ENCODE results near the gene VSTM2B. TPM values are rescaled to one million over a fixed set of nuclear protein-coding genes. Genes with fewer than 3 reads are reported as not detected.

VSTM2B gene
- total and polyA plus RNA-seq, 2 of the 13 experiments (the other 11 are each of a cell fraction or from before 2014, with no cell fraction given): not detected

GRCh38 chr19:29510701-29511265 is 15.0 kb upstream of the VSTM2B start:
- ChIA-PET CTCF (ENCODE audit: low intra/inter-chr PET ratio, low total read pairs) (no interaction called here), POLR2A (no interaction called here)

GRCh38 chr19:29511768-29512167 is 14.0 kb upstream of the VSTM2B start:
- POLR2A ChIA-PET: no interaction called here
- in situ Hi-C loops (cut with HindIII; ENCODE audit: extremely low pct_ligation_motif_present, low pct_unique_long_range_greater_than_20kb) (no loop called here), intact Hi-C loops (cut with micrococcal nuclease; ENCODE audit: unreplicated experiment) (no loop called here)
- Histone ChIP-seq H3K79me2 (ENCODE audit: insufficient read depth, low read length) (no peaks in the 10 kb centered on the region), H3K9me3 (ENCODE audit: low read length) (no peaks in the 10 kb centered on the region), H3K9ac (ENCODE audit: insufficient read depth, low read depth, low read length) (no peak overlapping the region), H3K4me2 (ENCODE audit: low read depth, low read length) (no peak overlapping the region), H2AFZ (ENCODE audit: low read length) (no peak overlapping the region), H3K36me3 (replicated peaks in 1 of 2; ENCODE audit: control insufficient read depth in 1 of 2, insufficient read depth in 2 of 2, low read length in 2 of 2) (no peaks in the 10 kb centered on the region), H4K20me1 (ENCODE audit: insufficient read depth, low read length) (no peaks in the 10 kb centered on the region), H3K27me3 (ENCODE audit: control insufficient read depth in 1 of 2, insufficient read depth in 2 of 2, low read length in 2 of 2) (peaks cover 5 to 17% of the 10 kb centered on the region in 2 experiments; a peak in 2 of 5 replicates), H3K4me3 (replicated peaks in 1 of 3; ENCODE audit: insufficient read depth in 1 of 3, low read depth in 2 of 3, low read length in 3 of 3) (no peak overlapping the region), H3K4me1 (ENCODE audit: insufficient read depth, low read length) (no peaks in the 10 kb centered on the region), H3K27ac (ENCODE audit: extremely low read length, insufficient read depth, low read length) (no peak overlapping the region)
- WGBS (ENCODE audit: low lambda C conversion rate): 3% methylated on average over 3 of the region's 3 CpGs
- ATAC-seq (no peak), DNase-seq (ENCODE audit: low spot score) (no peak), FAIRE-seq (no peak)
- CTCF ChIA-PET (ENCODE audit: low intra/inter-chr PET ratio, low total read pairs): no interaction called here
- no TSS peak for BruUV-seq (replicated peaks)
- TF ChIP-seq ZSCAN31 (CRISPR knock-in tag; IDR thresholded peaks at IDR 0.05; ENCODE audit: low read depth): no peak
- no peak for TF ChIP-seq HNRNPK (IDR thresholded peaks at IDR 0.05; ENCODE audit: low read depth, low read length, poor library complexity, severe bottlenecking)
- no peak for TF ChIP-seq ZNF234 (CRISPR knock-in tag; conservative IDR thresholded peaks at IDR 0.05)
- no peak for TF ChIP-seq ZNF432 (CRISPR knock-in tag; IDR thresholded peaks at IDR 0.05; ENCODE audit: borderline replicate concordance)
- TF ChIP-seq JUN (CRISPR knock-in tag; IDR thresholded peaks at IDR 0.05): no peak
- no peak for TF ChIP-seq E2F5 (CRISPR knock-in tag; conservative IDR thresholded peaks at IDR 0.05)
- TF ChIP-seq ZNF382 (CRISPR knock-in tag; IDR thresholded peaks at IDR 0.05; ENCODE audit: borderline replicate concordance): no peak
- TF ChIP-seq TARDBP (CRISPR knock-in tag; IDR thresholded peaks at IDR 0.05): no peak
- no peak for TF ChIP-seq ZMYM2 (CRISPR knock-in tag; IDR thresholded peaks at IDR 0.05)
- no peak for TF ChIP-seq ZFP41 (CRISPR knock-in tag; IDR thresholded peaks at IDR 0.05; ENCODE audit: borderline replicate concordance)
- no peak for TF ChIP-seq ZNF550 (CRISPR knock-in tag; IDR thresholded peaks at IDR 0.05; ENCODE audit: borderline replicate concordance)

More at GRCh38 chr19:29510701-29511265, 15.0 kb upstream of the VSTM2B start:
- no peak overlapping the region for H2AFZ ChIP-seq (ENCODE audit: low read length)
- no peak overlapping the region for H3K9ac ChIP-seq (ENCODE audit: insufficient read depth, low read depth, low read length)
- in situ Hi-C loops (cut with HindIII; ENCODE audit: extremely low pct_ligation_motif_present, low pct_unique_long_range_greater_than_20kb) (no loop called here), intact Hi-C loops (cut with micrococcal nuclease; ENCODE audit: unreplicated experiment) (no loop called here)
- DNase-seq (ENCODE audit: low spot score) (no peak), ATAC-seq (no peak), FAIRE-seq (no peak)
- no peak overlapping the region for H3K4me2 ChIP-seq (ENCODE audit: low read depth, low read length)
- H3K36me3 ChIP-seq (replicated peaks in 1 of 2; ENCODE audit: control insufficient read depth in 1 of 2, insufficient read depth in 2 of 2, low read length in 2 of 2): no peaks in the 10 kb centered on the region
- H3K9me3 ChIP-seq (ENCODE audit: low read length): no peaks in the 10 kb centered on the region
- H3K27ac ChIP-seq (ENCODE audit: extremely low read length, insufficient read depth, low read length): no peak overlapping the region
- H3K79me2 ChIP-seq (ENCODE audit: insufficient read depth, low read length): no peaks in the 10 kb centered on the region
- WGBS (ENCODE audit: low lambda C conversion rate): no CpG with 5 or more reads among the region's 9 CpGs
- H3K27me3 ChIP-seq (ENCODE audit: control insufficient read depth in 1 of 2, insufficient read depth in 2 of 2, low read length in 2 of 2): peaks cover 5 to 14% of the 10 kb centered on the region in 2 experiments; a peak in 2 of 5 replicates
- H4K20me1 ChIP-seq (ENCODE audit: insufficient read depth, low read length): no peaks in the 10 kb centered on the region
- BruUV-seq (replicated peaks): no TSS peak
- no peak overlapping the region for H3K4me3 ChIP-seq (replicated peaks in 1 of 3; ENCODE audit: insufficient read depth in 1 of 3, low read depth in 2 of 3, low read length in 3 of 3)
- H3K4me1 ChIP-seq (ENCODE audit: insufficient read depth, low read length): no peaks in the 10 kb centered on the region
- TF ChIP-seq ZNF232 (CRISPR knock-in tag; IDR thresholded peaks at IDR 0.05; ENCODE audit: borderline replicate concordance) (no peak), EP300 (IDR thresholded peaks at IDR 0.05; ENCODE audit: low read depth in 2 of 2, low read length in 2 of 2) (no peak), EP300 (CRISPR knock-in tag; IDR thresholded peaks at IDR 0.05; ENCODE audit: borderline replicate concordance) (no peak), HOXA9 (CRISPR knock-in tag; IDR thresholded peaks at IDR 0.05; ENCODE audit: borderline replicate concordance) (no peak), ZBTB43 (CRISPR knock-in tag; conservative IDR thresholded peaks at IDR 0.05) (no peak), FLYWCH1 (CRISPR knock-in tag; IDR thresholded peaks at IDR 0.05) (no peak)
